DMS 273 (cell line): Measurements from ENCODE around the gene NEDD4L.

Experiments
- DNase-seq: peaks from one replicate; lab custom pipeline; 2025; ENCODE audit not compliant: unreplicated experiment; lab: John Stamatoyannopoulos, UW

The NEDD4L gene

GRCh38 chr18:58051765-58052460 is 7.9 kb downstream of the NEDD4L start:
- peak; percentile 45 for DNase-seq

- DNase-seq, result no peak
These were observed 8.9 kb downstream of the NEDD4L start for GRCh38 chr18:58052960-58053359.

- DNase-seq, result no peak
These were observed 10.2 kb downstream of the NEDD4L start for GRCh38 chr18:58054041-58054781.

- DNase-seq, result no peak
These were observed 12.0 kb downstream of the NEDD4L start for GRCh38 chr18:58055890-58056558.

GRCh38 chr18:58056852-58057251 is 12.8 kb downstream of the NEDD4L start:
- no peak for DNase-seq

GRCh38 chr18:58057291-58057965 is 13.4 kb downstream of the NEDD4L start:
- no peak for DNase-seq

GRCh38 chr18:58058720-58059119 is 14.7 kb downstream of the NEDD4L start:
- no peak for DNase-seq

- no peak for DNase-seq
These were observed 16.2 kb downstream of the NEDD4L start for GRCh38 chr18:58060254-58060653.

- no peak for DNase-seq
These were observed 17.3 kb downstream of the NEDD4L start for GRCh38 chr18:58061349-58061748.

- DNase-seq, result peak; percentile 15
These were observed 20.5 kb downstream of the NEDD4L start for GRCh38 chr18:58064406-58064998.

GRCh38 chr18:58065956-58066355 is 21.9 kb downstream of the NEDD4L start:
- DNase-seq, result no peak

- no peak for DNase-seq
These were observed 23.6 kb downstream of the NEDD4L start for GRCh38 chr18:58067601-58068000.

GRCh38 chr18:58069099-58069498 is 25.1 kb downstream of the NEDD4L start:
- no peak for DNase-seq

GRCh38 chr18:58069721-58070292 is 25.8 kb downstream of the NEDD4L start:
- DNase-seq, result no peak

GRCh38 chr18:58076052-58076451 is 32.0 kb downstream of the NEDD4L start:
- DNase-seq, result peak; percentile 14

- DNase-seq, result no peak
These were observed 33.3 kb downstream of the NEDD4L start for GRCh38 chr18:58077329-58077728.

GRCh38 chr18:58078889-58079573 is 35.0 kb downstream of the NEDD4L start:
- no peak for DNase-seq

GRCh38 chr18:58080451-58080850 is 36.4 kb downstream of the NEDD4L start:
- DNase-seq, result peak; percentile 23

GRCh38 chr18:58087928-58088690 is 44.1 kb downstream of the NEDD4L start:
- no peak for DNase-seq
